Head of caudate nucleus (tissue), 42 donors: ENCODE data around the gene ZNF772.
A peak's percentile ranks its signal among the peaks of the same experiment; 100 is the strongest.
"Not testable (repeated sequence)": the region's sequence is repeated elsewhere in the genome, so short reads cannot be mapped to it uniquely, and the experiment has no call there.

Source experiments
- DNase-seq, 42 donors: peaks; one replicate each; pipeline versions ENCODE4 v3.0.0 to v3.0.0-alpha.2; 2020 to 2021; ENCODE audit warnings: mixed read lengths in 7 of 42
- intact Hi-C: fragments of 100-400 bp; cut with DNase I; formaldehyde crosslinking; loops from one replicate; pipeline ENCODE4 v1.15.0; 2022

The ZNF772 gene

DNA sequence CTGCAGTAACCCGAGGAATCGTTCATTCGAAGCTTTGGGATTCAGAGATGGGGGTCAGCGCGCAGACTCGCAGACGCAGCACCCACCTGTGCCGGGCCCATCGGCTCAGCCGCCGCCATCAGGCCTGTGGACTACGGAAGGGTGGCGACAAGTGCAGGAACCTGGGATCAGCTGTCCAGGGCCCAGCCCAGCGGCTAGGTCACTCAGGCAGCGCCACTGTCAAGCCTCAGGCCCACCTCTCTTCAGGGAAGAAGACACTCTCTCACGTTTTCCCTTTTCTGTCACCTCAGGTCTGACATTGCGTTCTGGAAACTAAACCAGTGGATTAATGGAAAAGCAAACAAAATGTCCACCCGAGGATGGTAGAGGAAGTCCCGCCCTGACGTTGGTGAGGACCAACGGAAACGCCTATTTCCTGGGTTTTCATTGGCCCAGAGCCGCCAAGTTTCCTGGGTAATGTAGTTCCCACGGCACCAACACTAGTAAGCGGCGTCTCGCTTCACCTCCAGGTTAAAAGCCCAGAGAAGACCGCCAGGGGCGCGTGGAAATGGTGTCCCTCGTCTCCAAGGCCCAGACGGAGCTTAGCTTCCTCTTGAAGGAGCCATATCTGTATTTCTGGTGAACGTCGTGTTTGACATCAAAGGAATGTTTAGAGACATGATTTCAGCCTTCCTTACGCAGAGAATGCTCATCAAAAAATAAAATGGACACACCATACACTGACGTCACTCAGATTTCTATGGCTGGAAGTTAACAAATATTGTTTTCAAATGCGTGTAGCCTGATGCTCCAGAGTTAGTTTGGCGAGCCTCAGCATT is at the start of gene ZNF772:
TSS of gene ZNF772 (minus strand) at position 376 of the 818 bp plus-strand sequence. CDS start at position 119, 257 bp downstream.
- intact Hi-C loops: no loop called here

DNA sequence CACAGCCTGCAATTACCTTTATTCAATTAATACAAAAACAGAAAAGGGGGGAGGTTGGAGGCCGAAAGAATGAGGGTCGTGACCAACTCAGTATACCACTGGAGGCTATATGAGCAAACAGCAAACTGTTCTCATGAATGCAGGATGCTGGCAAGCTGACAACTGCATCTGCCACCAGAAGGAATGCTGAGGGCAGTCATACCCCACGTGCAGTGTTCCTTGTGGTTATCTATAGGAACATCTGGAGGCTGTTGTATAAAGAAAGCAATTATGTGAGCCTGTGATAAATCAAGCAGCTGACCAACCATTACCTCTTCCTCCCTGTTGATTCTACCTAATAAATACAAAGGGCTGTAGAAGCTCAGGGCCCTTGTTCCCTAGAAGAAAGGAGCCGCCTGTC is 40.7 kb upstream of the ZNF772 start:
- DNase-seq, intact Hi-C loops: not testable (repeated sequence)

More for the DNA sequence above, at the start of gene ZNF772:
- peak; percentile 88 to 98 (median 95) for DNase-seq

DNA sequence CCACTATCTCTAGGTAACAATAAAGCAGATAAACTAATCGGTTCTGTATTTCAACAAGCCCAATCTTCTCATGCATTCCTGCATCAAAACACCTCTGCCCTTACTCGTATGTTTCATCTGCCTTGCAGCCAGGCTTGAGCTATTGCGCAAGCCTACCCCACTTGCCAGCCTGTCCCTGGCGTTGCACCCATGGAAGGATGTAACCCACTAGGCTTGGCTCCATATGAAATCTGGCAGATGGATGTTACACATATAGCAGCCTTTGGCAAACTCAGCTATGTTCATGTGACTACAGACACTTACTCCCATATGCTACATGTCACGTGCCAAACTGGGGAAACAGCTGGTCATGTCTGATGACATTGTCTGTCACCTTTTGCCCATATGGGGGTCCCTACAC is 37.9 kb upstream of the ZNF772 start:
- intact Hi-C loops: no loop called here
- no peak for DNase-seq

DNA sequence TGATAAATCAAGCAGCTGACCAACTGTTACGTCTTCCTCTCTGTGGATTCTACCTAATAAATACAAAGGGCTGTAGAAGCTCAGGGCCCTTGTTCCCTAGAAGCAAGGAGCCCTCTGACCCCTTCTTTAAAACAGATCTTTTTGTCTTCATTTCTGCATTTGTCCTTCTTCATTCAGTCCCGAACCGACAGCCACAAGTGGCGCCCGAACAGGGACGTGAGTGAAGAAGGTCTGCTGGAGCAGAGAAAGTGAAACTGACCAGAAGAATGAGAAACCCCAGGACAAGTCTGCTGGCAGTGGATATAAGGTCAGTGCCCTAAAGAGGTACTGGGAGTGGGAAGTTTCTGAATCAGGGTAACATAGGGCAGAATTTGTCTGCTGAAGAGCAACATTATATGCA is 35.5 kb upstream of the ZNF772 start:
- no peak for DNase-seq
- intact Hi-C loops: no loop called here

DNA sequence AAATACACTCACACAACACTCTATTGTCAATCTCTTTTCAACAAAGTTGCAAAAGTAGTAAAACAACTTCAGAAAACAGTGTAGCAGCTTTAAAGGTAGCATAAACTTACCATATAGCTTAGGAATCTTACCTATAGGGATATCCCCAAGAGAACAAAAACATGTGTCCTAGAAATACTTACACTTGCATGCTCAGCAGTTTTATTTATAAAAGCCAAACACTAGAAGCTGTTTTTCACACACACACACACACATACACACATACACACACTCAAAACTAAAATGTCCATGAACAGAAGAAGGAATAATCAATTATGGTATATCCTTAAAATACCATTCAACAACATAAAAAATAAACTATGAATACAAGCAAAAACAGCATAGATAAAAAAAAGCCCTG is 34.1 kb upstream of the ZNF772 start:
- intact Hi-C loops: no loop called here
- DNase-seq: no peak

DNA sequence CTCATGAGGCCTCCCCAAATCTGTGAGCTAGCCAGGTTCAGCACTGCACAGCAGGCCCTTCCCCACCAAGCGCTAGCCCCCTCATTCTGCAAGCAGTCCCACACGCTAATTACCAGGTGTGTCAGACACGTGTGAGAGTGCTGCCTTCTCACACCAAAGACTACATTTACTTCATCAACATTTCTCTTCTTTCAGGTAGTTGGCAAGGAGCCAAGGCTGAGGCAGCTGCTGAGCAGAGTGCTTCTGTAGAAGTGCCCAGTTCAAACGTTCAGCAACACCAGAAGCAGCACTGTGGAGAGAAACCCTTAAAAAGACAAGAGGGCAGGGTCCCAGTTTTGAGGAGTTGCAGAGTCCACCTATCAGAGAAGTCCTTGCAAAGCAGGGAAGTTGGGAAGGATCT is 28.8 kb upstream of the ZNF772 start:
- intact Hi-C loops: no loop called here
- no peak for DNase-seq

DNA sequence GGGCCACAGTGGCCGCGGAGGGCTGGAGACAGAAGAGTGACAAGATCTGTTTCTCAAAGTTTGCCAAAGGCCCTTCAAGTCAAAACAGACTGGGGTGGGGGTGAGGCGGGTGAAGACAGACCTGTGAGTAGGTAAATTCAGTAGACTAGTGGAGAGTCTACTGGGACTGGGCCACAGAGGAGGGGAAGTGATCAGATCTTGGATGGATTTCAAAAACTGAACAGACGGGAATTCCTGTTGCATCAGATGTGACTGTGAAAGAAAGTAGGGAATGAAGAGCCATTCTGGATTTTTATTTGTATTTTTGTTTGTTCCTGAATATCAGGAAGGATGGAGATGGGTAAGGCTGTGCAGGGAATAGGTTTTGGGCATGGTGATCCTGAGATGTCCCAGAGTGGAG is 23.0 kb upstream of the ZNF772 start:
- intact Hi-C loops, DNase-seq: not testable (repeated sequence)

DNA sequence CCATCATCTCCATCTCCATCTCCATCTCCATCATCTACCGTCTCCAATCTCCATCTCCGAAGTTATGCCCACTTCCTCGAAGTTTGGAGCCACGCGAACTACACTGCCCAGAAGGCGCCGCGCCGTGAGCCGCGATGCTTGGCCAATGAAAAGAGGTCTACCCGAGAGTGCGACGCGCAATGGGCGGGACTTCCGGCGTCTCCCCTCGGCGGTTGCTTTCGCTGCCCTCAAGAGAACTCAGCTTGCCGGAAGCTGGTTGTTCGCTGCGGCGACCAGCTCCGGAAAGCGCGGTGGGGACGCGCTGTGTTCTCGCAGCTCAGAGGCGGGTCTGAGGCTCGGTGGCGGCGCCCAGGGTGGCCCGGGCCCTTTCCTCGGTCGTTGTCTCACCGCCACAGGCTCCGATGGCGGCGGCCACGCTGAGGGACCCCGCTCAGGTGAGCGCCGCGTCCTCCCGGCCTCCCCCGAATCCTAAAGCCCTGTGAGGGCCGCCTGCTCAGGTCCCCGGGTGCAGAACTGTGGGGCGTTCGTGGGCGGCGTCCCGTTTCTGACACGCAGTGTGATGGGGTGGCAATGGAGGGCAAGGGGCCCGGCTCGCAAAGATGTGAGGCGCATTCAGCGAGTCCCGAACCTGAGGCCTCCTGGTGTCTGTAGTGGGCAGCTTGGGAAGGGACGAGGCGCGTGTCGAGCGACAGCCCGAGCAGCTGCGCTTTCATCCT is 22.5 kb upstream of the ZNF772 start, which contains the start of gene ZNF773:
TSS of gene ZNF773 (plus strand) at position 259 of the 716 bp plus-strand sequence. CDS start at position 402, 143 bp downstream.
- intact Hi-C loops: not testable (repeated sequence)
- peak; percentile 79 to 97 (median 92) for DNase-seq

DNA sequence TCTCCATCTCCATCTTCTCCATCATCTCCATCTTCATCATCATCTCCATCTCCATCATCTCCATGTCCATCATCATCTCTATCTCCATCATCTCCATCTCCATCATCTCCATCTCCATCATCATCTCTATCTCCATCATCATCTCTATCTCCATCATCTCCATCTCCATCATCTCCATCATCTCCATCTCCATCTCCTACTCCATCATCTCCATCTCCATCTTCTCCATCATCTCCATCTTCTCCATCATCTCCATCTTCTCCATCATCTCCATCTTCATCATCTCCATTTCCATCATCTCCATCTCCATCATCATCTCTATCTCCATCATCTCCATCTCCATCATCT is 21.9 kb upstream of the ZNF772 start:
- DNase-seq, intact Hi-C loops: not testable (repeated sequence)

DNA sequence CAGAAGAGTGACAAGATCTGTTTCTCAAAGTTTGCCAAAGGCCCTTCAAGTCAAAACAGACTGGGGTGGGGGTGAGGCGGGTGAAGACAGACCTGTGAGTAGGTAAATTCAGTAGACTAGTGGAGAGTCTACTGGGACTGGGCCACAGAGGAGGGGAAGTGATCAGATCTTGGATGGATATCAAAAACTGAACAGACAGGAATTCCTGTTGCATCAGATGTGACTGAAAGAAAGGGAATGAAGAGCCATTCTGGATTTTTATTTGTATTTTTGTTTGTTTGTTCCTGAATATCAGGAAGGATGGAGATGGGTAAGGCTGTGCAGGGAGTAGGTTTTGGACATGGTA is 10.9 kb upstream of the ZNF772 start:
- DNase-seq, intact Hi-C loops: not testable (repeated sequence)

DNA sequence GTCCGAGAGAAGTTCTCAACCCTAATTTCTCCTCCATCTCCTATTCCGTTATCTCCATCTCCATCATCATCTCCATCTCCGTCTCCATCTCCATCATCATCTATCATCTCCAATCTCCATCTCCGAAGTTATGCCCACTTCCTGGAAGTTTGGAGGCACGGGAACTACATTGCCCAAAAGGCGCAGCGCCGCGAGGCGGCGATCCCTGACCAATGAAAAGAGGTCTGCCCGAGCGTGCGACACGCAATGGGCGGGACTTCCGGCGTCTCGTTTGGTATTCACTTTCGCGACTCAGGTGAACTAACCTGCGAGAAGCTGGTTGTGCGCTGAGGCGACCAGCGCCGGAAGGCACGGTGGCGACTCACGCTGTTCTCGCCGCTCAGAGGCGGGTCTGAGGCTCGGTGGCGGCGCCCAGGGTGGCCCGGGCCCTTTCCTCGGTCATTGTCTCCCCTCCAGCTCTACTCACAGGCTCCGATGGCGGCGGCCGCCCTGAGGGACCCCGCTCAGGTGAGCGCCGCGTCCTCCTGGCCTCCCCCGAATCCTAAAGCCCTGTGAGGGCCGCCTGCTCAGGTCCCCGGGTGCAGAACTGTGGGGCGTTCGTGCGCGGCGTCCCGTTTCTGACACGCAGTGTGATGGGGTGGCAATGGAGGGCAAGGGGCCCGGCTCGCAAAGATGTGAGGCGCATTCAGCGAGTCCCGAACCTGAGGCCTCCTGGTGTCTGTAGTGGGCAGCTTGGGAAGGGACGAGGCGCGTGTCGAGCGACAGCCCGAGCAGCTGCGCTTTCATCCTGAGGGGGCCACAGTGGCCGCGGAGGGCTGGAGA is 10.3 kb upstream of the ZNF772 start, which contains the start of gene ZNF419:
TSS of gene ZNF419 (plus strand) at position 274 of the 822 bp plus-strand sequence. CDS start at position 475, 201 bp downstream.
- intact Hi-C loops: not testable (repeated sequence)
- peak; percentile 91 to 98 (median 96) for DNase-seq

DNA sequence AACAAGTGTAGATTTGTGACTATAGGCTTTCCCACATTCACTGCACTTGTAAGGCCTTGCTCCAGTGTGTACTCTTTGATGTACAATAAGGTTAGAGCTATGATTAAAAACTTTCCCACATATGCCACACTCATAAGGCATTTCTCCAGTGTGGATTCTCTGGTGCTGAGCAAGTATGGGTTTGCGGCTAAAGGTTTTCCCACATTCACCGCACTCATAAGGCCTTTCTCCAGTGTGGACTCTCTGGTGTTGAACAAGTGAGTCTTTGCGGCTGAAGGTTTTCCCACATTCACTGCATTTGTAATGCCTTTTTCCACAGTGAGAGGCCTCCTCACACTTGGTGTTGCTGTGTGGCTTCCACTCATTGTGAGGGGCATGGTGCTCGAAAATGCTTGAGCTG is 3.7 kb downstream of the ZNF772 start:
- intact Hi-C loops: no loop called here
- no peak for DNase-seq

DNA sequence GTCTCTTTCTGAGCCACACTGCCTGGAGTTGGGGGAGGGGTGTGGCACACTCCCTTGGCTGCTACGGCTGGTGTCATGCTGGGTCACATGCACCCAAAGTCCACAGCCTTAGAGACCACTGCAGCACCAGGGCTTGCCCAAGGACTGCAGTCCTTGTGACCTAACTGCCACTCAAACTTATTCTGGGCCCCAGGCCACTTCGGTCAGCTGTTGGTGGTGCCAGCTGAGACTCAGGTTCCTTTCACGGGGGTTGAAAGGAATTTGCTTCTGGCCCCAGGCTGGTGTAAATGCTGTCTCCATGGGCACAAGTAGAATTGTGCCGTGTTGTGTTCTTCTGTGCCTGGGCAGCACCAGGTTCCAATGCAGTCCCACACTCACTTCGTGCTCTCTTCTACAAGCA is 10.9 kb downstream of the ZNF772 start:
- peak in 4 of 42 donors; percentile 9 to 20 (median 15) for DNase-seq
- intact Hi-C loops: no loop called here

DNA sequence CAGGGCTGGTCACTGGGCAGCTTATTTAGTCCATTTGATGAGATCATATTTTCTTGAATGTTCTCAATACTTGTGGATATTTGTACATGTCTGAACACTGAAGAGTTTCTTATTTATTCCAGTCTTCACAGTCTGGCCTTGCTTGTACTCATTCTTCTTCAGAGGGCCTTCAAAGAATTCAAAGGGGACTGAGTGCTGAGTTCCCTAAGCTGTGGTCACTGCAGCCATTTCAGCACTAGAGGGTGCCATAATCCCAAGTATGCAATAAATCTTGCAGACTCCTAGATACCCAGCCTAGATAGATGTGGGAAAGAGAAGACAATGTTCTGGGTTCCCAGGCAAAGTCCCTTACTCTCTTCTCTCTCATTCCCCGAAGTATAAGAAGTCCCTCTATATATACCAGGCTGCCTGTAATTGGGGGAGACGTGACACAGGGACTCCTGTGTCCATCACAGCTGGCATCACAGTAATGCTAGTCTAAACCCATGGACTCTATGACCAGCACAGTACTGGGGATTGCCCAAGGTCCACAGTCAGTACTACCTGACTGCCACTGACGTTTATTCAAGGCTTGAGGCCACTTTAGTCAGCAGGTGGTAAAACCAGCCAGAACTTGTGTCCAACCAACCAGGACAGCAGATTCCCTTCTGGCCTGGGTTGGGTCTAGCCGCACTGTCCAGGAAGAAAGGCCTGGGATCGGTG is 11.5 kb downstream of the ZNF772 start:
- DNase-seq: no peak
- intact Hi-C loops: no loop called here

DNA sequence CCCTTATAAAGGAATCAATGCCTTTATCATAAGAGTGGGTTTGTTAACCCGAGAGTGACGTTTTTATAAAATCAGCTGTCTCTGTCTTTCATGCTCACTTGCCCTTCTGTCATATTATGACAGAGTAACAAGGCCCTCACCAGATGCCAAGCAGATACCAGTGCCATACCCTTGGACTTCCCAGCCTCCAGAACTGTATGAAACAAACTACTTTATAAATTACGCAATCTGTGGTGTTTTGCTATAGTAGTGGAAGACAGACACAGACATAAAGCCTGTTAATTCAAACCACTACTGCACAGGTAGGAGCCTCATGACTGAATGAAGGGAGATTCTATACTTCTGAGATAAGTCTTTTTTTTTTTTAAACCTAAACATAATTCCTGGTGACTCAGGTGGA is 25.1 kb downstream of the ZNF772 start:
- no peak for DNase-seq
- intact Hi-C loops: no loop called here

DNA sequence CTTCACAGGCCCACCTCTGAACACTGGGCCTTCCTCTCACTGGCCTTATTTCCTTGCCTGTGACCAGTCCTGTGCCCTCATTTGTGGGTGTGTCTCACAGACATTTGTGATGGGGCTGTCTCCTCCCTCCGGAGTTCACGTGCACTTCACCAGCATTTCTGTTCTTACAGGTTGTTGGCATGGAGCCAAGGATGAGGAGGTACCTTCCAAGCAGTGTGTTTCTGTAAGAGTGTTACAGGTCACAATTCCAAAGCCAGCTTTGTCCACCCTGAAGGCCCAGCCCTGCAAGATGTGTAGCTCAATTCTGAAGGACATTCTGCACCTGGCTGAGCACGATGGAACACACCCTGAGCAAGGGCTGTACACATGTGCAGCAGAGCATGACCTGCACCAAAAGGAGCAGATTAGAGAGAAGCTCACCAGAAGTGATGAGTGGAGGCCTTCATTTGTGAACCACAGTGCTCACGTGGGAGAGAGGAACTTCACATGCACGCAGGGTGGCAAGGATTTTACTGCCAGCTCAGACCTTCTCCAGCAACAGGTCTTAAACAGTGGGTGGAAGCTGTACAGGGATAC is 34.2 kb downstream of the ZNF772 start:
- DNase-seq: no peak
- intact Hi-C loops: no loop called here

DNA sequence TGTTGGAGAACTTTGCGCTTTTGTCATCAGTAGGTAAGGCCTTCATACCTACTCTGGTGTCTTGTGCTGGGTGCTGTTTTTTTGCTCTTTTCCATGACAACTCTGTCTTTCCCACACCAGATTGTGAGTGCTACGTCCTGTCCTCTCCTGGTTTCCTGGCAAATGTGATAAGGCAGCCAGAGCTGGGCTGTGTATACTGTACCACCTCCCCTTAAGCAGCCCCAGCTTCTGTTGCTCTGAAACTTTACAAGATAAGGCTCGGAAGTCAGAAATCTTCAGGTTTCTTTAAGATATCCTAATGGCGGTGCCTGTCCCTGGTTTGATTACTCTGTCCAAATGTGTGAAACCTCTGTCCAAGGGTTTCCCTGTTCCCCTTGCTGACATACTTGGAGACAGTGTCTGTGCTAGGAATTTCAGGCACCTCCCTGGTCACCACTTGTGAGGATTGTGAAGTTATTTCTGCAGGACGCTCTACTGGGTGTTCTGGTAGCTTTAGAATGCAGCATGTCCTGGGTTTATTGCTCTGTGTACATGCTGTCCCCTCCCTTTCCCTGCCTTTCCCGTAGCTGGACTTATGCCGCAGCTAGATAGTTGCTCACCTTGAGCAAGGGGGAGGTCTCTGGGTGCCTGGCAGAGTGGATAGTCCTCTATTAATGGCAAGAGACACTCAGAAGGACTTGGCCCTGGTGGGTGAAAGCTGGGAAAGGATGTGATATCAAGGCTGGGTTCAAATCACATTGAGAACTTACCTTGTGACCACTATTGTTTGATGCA is 35.2 kb downstream of the ZNF772 start:
- intact Hi-C loops: no loop called here
- no peak for DNase-seq

DNA sequence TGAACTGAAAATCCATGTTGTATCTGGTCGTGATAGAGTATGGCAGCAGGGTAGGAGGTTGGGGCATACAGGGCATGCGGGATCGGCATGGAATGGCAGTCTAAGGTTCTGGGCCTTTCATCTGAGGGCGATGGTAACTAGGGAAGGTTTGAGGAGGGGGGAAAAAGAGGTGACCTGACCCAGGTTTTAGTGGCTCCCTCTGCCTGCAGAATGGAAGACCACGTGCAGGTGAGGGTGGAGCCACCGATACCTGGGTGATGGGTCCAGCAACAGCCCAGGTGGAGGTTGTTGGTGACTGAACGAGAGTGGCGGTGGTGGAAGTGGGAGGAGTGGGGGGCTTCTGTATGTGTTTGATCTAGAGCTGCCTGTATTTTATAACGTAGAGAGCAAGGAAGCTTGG is 38.4 kb downstream of the ZNF772 start:
- intact Hi-C loops: no loop called here
- DNase-seq: no peak
